ENCODE measurements around the gene LRCH2.

Gene LRCH2

GRCh38 chrX:115089419-115089818, 144.5 kb downstream of the LRCH2 start:
- H3K9me3 ChIP-seq (ENCODE audit: insufficient read depth, low read length, severe bottlenecking) = no peaks in the 10 kb centered on the region
- no peaks in the 10 kb centered on the region for H4K20me1 ChIP-seq (ENCODE audit: insufficient read depth, low read length)
- no peaks in the 10 kb centered on the region for H3K27me3 ChIP-seq (ENCODE audit: insufficient read depth, low read length, poor library complexity)
- DNase-seq = no peak
- TF ChIP-seq, protein P1, sequence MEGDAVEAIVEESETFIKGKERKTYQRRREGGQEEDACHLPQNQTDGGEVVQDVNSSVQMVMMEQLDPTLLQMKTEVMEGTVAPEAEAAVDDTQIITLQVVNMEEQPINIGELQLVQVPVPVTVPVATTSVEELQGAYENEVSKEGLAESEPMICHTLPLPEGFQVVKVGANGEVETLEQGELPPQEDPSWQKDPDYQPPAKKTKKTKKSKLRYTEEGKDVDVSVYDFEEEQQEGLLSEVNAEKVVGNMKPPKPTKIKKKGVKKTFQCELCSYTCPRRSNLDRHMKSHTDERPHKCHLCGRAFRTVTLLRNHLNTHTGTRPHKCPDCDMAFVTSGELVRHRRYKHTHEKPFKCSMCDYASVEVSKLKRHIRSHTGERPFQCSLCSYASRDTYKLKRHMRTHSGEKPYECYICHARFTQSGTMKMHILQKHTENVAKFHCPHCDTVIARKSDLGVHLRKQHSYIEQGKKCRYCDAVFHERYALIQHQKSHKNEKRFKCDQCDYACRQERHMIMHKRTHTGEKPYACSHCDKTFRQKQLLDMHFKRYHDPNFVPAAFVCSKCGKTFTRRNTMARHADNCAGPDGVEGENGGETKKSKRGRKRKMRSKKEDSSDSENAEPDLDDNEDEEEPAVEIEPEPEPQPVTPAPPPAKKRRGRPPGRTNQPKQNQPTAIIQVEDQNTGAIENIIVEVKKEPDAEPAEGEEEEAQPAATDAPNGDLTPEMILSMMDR (IDR thresholded peaks at IDR 0.05; ENCODE audit: borderline replicate concordance, extremely low read depth, low read length, poor library complexity, severe bottlenecking) = no peak
- TF ChIP-seq EZH2 (IDR thresholded peaks at IDR 0.05; ENCODE audit: borderline replicate concordance, low read depth, low read length, severe bottlenecking) = no peak
- H3K9ac ChIP-seq (ENCODE audit: low read depth, low read length) = no peak overlapping the region
- no peaks in the 10 kb centered on the region for H3K4me1 ChIP-seq (ENCODE audit: insufficient read depth, low read length)
- no peak overlapping the region for H3K4me2 ChIP-seq (ENCODE audit: insufficient read depth, low read length)
- no peak for ATAC-seq (ENCODE audit: insufficient read depth, low read depth)
- H3K27ac ChIP-seq (ENCODE audit: low read length) = no peak overlapping the region
- H3K4me3 ChIP-seq (ENCODE audit: low read depth in 1 of 2, low read length in 2 of 2) = no peak overlapping the region
- H3K79me2 ChIP-seq (ENCODE audit: insufficient read depth, low read length) = no peaks in the 10 kb centered on the region
- no peak overlapping the region for H2AFZ ChIP-seq (ENCODE audit: low read depth, low read length)
- no peaks in the 10 kb centered on the region for H3K36me3 ChIP-seq (ENCODE audit: insufficient read depth, low read length)

DNA sequence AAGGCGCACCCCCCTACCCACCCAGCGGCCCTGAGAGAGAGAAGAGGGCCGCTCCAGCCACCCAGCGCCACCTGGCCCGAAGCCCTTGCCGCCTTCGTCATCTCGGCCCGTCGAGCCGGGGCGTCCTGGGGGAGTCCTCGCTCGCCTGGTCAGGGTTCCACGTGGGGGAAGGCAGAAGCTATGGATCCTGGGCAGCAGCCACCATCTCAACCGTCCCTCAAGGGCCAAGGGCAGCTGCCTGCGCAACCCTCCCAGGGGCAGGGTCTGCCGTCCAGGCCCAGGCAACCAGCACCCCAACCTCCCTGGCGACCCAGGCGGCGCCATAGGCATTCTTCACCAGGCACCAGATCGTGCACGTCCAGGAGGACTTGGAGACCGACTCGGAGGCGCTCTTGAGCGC, 165.0 kb downstream of the LRCH2 start:
- no peaks in the 10 kb centered on the region for H3K9me3 ChIP-seq (ENCODE audit: insufficient read depth, low read length, severe bottlenecking)
- no peaks in the 10 kb centered on the region for H3K27me3 ChIP-seq (ENCODE audit: insufficient read depth, low read length, poor library complexity)
- H3K27ac ChIP-seq (ENCODE audit: low read length) = no peak overlapping the region
- TF ChIP-seq EZH2 (IDR thresholded peaks at IDR 0.05; ENCODE audit: borderline replicate concordance, low read depth, low read length, severe bottlenecking) = no peak
- TF ChIP-seq, protein P1 (IDR thresholded peaks at IDR 0.05; ENCODE audit: borderline replicate concordance, extremely low read depth, low read length, poor library complexity, severe bottlenecking) = no peak
- no peak for DNase-seq
- no peak overlapping the region for H3K4me2 ChIP-seq (ENCODE audit: insufficient read depth, low read length)
- H4K20me1 ChIP-seq (ENCODE audit: insufficient read depth, low read length) = no peaks in the 10 kb centered on the region
- no peak overlapping the region for H3K4me3 ChIP-seq (ENCODE audit: low read depth in 1 of 2, low read length in 2 of 2)
- no peak overlapping the region for H2AFZ ChIP-seq (ENCODE audit: low read depth, low read length)
- no peak for ATAC-seq (ENCODE audit: insufficient read depth, low read depth)
- H3K9ac ChIP-seq (ENCODE audit: low read depth, low read length) = no peak overlapping the region
- H3K36me3 ChIP-seq (ENCODE audit: insufficient read depth, low read length) = no peaks in the 10 kb centered on the region
- no peaks in the 10 kb centered on the region for H3K4me1 ChIP-seq (ENCODE audit: insufficient read depth, low read length)
- H3K79me2 ChIP-seq (ENCODE audit: insufficient read depth, low read length) = no peaks in the 10 kb centered on the region

- no peak overlapping the region for H2AFZ ChIP-seq (ENCODE audit: low read depth, low read length)
- no peak overlapping the region for H3K9ac ChIP-seq (ENCODE audit: low read depth, low read length)
- H3K4me2 ChIP-seq (ENCODE audit: insufficient read depth, low read length) = no peak overlapping the region
- H3K4me1 ChIP-seq (ENCODE audit: insufficient read depth, low read length) = no peaks in the 10 kb centered on the region
- H3K4me3 ChIP-seq (ENCODE audit: low read depth in 1 of 2, low read length in 2 of 2) = no peak overlapping the region
- H3K79me2 ChIP-seq (ENCODE audit: insufficient read depth, low read length) = no peaks in the 10 kb centered on the region
- TF ChIP-seq, protein P1 (IDR thresholded peaks at IDR 0.05; ENCODE audit: borderline replicate concordance, extremely low read depth, low read length, poor library complexity, severe bottlenecking) = no peak
- TF ChIP-seq EZH2 (IDR thresholded peaks at IDR 0.05; ENCODE audit: borderline replicate concordance, low read depth, low read length, severe bottlenecking) = no peak
- H4K20me1 ChIP-seq (ENCODE audit: insufficient read depth, low read length) = no peaks in the 10 kb centered on the region
- no peak for ATAC-seq (ENCODE audit: insufficient read depth, low read depth)
- H3K27ac ChIP-seq (ENCODE audit: low read length) = no peak overlapping the region
- no peaks in the 10 kb centered on the region for H3K9me3 ChIP-seq (ENCODE audit: insufficient read depth, low read length, severe bottlenecking)
- DNase-seq = no peak
- no peaks in the 10 kb centered on the region for H3K36me3 ChIP-seq (ENCODE audit: insufficient read depth, low read length)
- H3K27me3 ChIP-seq (ENCODE audit: insufficient read depth, low read length, poor library complexity) = no peaks in the 10 kb centered on the region
These were observed 166.1 kb downstream of the LRCH2 start for GRCh38 chrX:115067812-115068211.

DNA sequence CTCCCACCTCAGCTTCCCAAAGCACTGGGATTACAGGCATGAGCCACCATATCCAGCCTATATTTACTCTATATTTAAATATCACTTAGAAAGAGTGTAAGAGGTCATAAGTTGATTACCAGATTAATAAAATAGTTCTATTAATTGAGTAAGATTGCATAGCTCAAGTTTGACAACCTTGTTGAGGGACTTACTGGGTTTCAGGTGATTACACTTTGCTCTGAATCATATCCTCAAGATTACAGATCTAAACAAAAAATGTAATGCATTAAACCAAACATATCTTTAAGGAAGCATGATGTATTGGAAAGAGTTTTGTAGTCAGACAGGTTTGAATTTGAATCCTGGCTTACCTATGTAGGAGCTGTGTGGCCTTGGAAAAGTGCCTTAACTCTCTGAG, 168.6 kb downstream of the LRCH2 start:
- ATAC-seq (ENCODE audit: insufficient read depth, low read depth) (no peak), DNase-seq (no peak)
- TF ChIP-seq, protein P1 (IDR thresholded peaks at IDR 0.05; ENCODE audit: borderline replicate concordance, extremely low read depth, low read length, poor library complexity, severe bottlenecking) = no peak
- no peak for TF ChIP-seq EZH2 (IDR thresholded peaks at IDR 0.05; ENCODE audit: borderline replicate concordance, low read depth, low read length, severe bottlenecking)
- no peak overlapping the region for H3K9ac ChIP-seq (ENCODE audit: low read depth, low read length)
- no peaks in the 10 kb centered on the region for H3K4me1 ChIP-seq (ENCODE audit: insufficient read depth, low read length)
- no peak overlapping the region for H3K4me2 ChIP-seq (ENCODE audit: insufficient read depth, low read length)
- H3K4me3 ChIP-seq (ENCODE audit: low read depth in 1 of 2, low read length in 2 of 2) = no peak overlapping the region
- H2AFZ ChIP-seq (ENCODE audit: low read depth, low read length) = no peak overlapping the region
- H3K9me3 ChIP-seq (ENCODE audit: insufficient read depth, low read length, severe bottlenecking) = no peaks in the 10 kb centered on the region
- no peaks in the 10 kb centered on the region for H3K36me3 ChIP-seq (ENCODE audit: insufficient read depth, low read length)
- no peaks in the 10 kb centered on the region for H3K27me3 ChIP-seq (ENCODE audit: insufficient read depth, low read length, poor library complexity)
- no peaks in the 10 kb centered on the region for H3K79me2 ChIP-seq (ENCODE audit: insufficient read depth, low read length)
- H4K20me1 ChIP-seq (ENCODE audit: insufficient read depth, low read length) = no peaks in the 10 kb centered on the region
- H3K27ac ChIP-seq (ENCODE audit: low read length) = no peak overlapping the region
